ENCODE measurements around the gene FEM1B. TPM values are rescaled to one million over a fixed set of nuclear protein-coding genes. Genes with fewer than 3 reads are reported as not detected.

Gene FEM1B
- polyA plus RNA-seq, 3 donors: 21.5 to 26.4 (median 26.0) TPM

- peaks cover 9% of the 10 kb centered on the region for H3K79me2 ChIP-seq (ENCODE audit: insufficient read depth, low read length)
- no peak overlapping the region for H3K27ac ChIP-seq (ENCODE audit: low read depth in 1 of 2, low read length in 2 of 2)
- Mint-ChIP-seq H3K9me3 (no peaks in the 10 kb centered on the region), H3K27ac (no peak overlapping the region), H3K4me3 (no peak overlapping the region), H3K4me1 (peaks cover 24% of the 10 kb centered on the region), H3K27me3 (ENCODE audit: low read depth in 3 of 3) (peaks cover 0 to 5% (median 0%) of the 10 kb centered on the region in 3 donors), H3K36me3 (no peaks in the 10 kb centered on the region)
- no peak for TF ChIP-seq CTCF (IDR thresholded peaks at IDR 0.05)
- 90% methylated on average over 3 of the region's 4 CpGs for WGBS (ENCODE audit: insufficient coverage)
- H3K9me3 ChIP-seq (replicated peaks in 1 of 2; ENCODE audit: control insufficient read depth in 1 of 2, insufficient read depth in 1 of 2, low read length in 2 of 2): no peaks in the 10 kb centered on the region
- no peak for DNase-seq
- H4K20me1 ChIP-seq (ENCODE audit: insufficient read depth, low read length): no peaks in the 10 kb centered on the region
- no peak overlapping the region for H2AFZ ChIP-seq (ENCODE audit: insufficient read depth, low read depth, low read length, poor library complexity, severe bottlenecking)
- H3K9ac ChIP-seq (ENCODE audit: insufficient read depth, low read length, poor library complexity, severe bottlenecking): no peak overlapping the region
- no peaks in the 10 kb centered on the region for H3K36me3 ChIP-seq (replicated peaks in 1 of 2; ENCODE audit: control insufficient read depth in 1 of 2, insufficient read depth in 2 of 2, low read length in 2 of 2)
- intact Hi-C loops (cut with micrococcal nuclease): no loop called here
- no peak overlapping the region for H3K4me3 ChIP-seq (replicated peaks in 1 of 3; ENCODE audit: low read depth in 2 of 3, low read length in 3 of 3)
- no peaks in the 10 kb centered on the region for H3K27me3 ChIP-seq (ENCODE audit: control insufficient read depth in 2 of 2, insufficient read depth in 2 of 2, low read length in 2 of 2)
- peaks cover 39 to 48% of the 10 kb centered on the region in 2 donors for H3K4me1 ChIP-seq (ENCODE audit: control insufficient read depth in 1 of 2, insufficient read depth in 2 of 2, low read length in 2 of 2)
- H3K4me2 ChIP-seq (replicated peaks; ENCODE audit: extremely low read depth, low read length, poor library complexity, severe bottlenecking): no peak overlapping the region
These were observed 42.5 kb upstream of the FEM1B start for GRCh38 chr15:68235022-68235421.

GRCh38 chr15:68239025-68239424 lies 38.5 kb upstream of the FEM1B start:
- Histone ChIP-seq H3K9ac (ENCODE audit: insufficient read depth, low read length, poor library complexity, severe bottlenecking) (no peak overlapping the region), H3K36me3 (replicated peaks in 1 of 2; ENCODE audit: control insufficient read depth in 1 of 2, insufficient read depth in 2 of 2, low read length in 2 of 2) (no peaks in the 10 kb centered on the region), H3K79me2 (ENCODE audit: insufficient read depth, low read length) (no peaks in the 10 kb centered on the region), H3K27me3 (ENCODE audit: control insufficient read depth in 2 of 2, insufficient read depth in 2 of 2, low read length in 2 of 2) (no peaks in the 10 kb centered on the region), H3K4me1 (ENCODE audit: control insufficient read depth in 1 of 2, insufficient read depth in 2 of 2, low read length in 2 of 2) (peaks cover 3 to 8% of the 10 kb centered on the region in 2 donors), H3K4me3 (replicated peaks in 1 of 3; ENCODE audit: low read depth in 2 of 3, low read length in 3 of 3) (no peak overlapping the region), H3K4me2 (replicated peaks; ENCODE audit: extremely low read depth, low read length, poor library complexity, severe bottlenecking) (no peak overlapping the region), H4K20me1 (ENCODE audit: insufficient read depth, low read length) (no peaks in the 10 kb centered on the region), H2AFZ (ENCODE audit: insufficient read depth, low read depth, low read length, poor library complexity, severe bottlenecking) (no peak overlapping the region), H3K9me3 (replicated peaks in 1 of 2; ENCODE audit: control insufficient read depth in 1 of 2, insufficient read depth in 1 of 2, low read length in 2 of 2) (peaks cover under 1 to 8% of the 10 kb centered on the region in 2 donors), H3K27ac (ENCODE audit: low read depth in 1 of 2, low read length in 2 of 2) (no peak overlapping the region)
- peaks cover 1% of the 10 kb centered on the region for H3K4me1 Mint-ChIP-seq
- no peak overlapping the region for H3K4me3 Mint-ChIP-seq
- H3K27ac Mint-ChIP-seq: no peak overlapping the region
- DNase-seq: no peak
- intact Hi-C loops (cut with micrococcal nuclease): no loop called here
- H3K9me3 Mint-ChIP-seq: peaks cover 2 to 15% (median 10%) of the 10 kb centered on the region in 7 donors
- H3K27me3 Mint-ChIP-seq (ENCODE audit: low read depth in 3 of 3): peaks cover 0 to 2% (median 2%) of the 10 kb centered on the region in 3 donors
- no peak for TF ChIP-seq CTCF (IDR thresholded peaks at IDR 0.05)
- H3K36me3 Mint-ChIP-seq: no peaks in the 10 kb centered on the region
